HepG2 (cell line): Measurements from ENCODE around the gene CHST12. TPM values are rescaled to one million over a fixed set of nuclear protein-coding genes. Genes with fewer than 3 reads are reported as not detected.

Experiments used
- ATAC-seq: fragments of 200-7000 bp; cut with Tn5 transposase; 3 replicates; pipeline ENCODE4 v1.9.1; 2020; ENCODE audit warnings: mild to moderate bottlenecking, moderate library complexity
- BruUV-seq: library from RNA; stranded (reverse); fragments of 400-500 nt; replicated peaks from 2 replicates; lab custom pipeline; 2021; lab: Mats Ljungman, UMichigan
- CTCF ChIA-PET: fragments of 300-600 bp; formaldehyde crosslinking; extraction: SDS; loops from one replicate; lab custom pipeline; 2021; ENCODE audit warnings: low total read pairs, inconsistent platforms, low intra/inter-chr PET ratio; lab: Yijun Ruan, JAX
- POLR2A ChIA-PET: fragments of 350-600 bp; sonication (Branson Sonifier 250); formaldehyde crosslinking; loops from one replicate; lab custom pipeline; 2020; ENCODE audit warnings: antibody characterized with exemption, inconsistent platforms; lab: Yijun Ruan, JAX
- DNase-seq: peaks from one replicate; pipeline ENCODE4 v3.0.0-alpha.2; 2015; ENCODE audit warnings: low spot score
- FAIRE-seq: peaks from 3 replicates; lab custom pipeline; 2011; peaks lifted over from hg19 to GRCh38; lab: Jason Lieb, UNC
- H2AFZ ChIP-seq: one replicate; pipeline ENCODE4 v1.6.1; 2011; ENCODE audit warnings: low read length, inconsistent platforms
- H3K27ac ChIP-seq: fragments of 300-600 bp; 3 replicates; pipeline ENCODE4 v1.8.0; 2011; ENCODE audit warnings: mixed run types, mild to moderate bottlenecking, mixed read lengths, low read length, inconsistent platforms; ENCODE audit not compliant: insufficient read depth; ENCODE audit errors: extremely low read length
- H3K27me3 ChIP-seq, 2 experiments: fragments of 200-600 bp in 1 of 2; 2 replicates in 1 of 2; 3 replicates in 1 of 2; pipeline versions ENCODE4 v1.6.0 to v1.8.0; 2011; ENCODE audit warnings: low read length in 2 of 2, mild to moderate bottlenecking in 2 of 2, moderate library complexity in 2 of 2, inconsistent platforms in 1 of 2; ENCODE audit not compliant: insufficient read depth in 2 of 2, control insufficient read depth in 1 of 2
- H3K36me3 ChIP-seq, 2 experiments: fragments of 200-600 bp in 1 of 2; replicated peaks in 1 of 2; 2 replicates in 1 of 2; 3 replicates in 1 of 2; pipeline versions ENCODE4 v1.5.1 to v1.8.0; 2011; ENCODE audit warnings: low read length in 2 of 2, inconsistent platforms in 1 of 2; ENCODE audit not compliant: insufficient read depth in 2 of 2, control insufficient read depth in 1 of 2
- H3K4me1 ChIP-seq: 2 replicates; pipeline ENCODE4 v1.5.1; 2012; ENCODE audit warnings: low read length, inconsistent platforms; ENCODE audit not compliant: insufficient read depth
- H3K4me2 ChIP-seq: 2 replicates; pipeline ENCODE4 v1.6.0; 2011; ENCODE audit warnings: low read depth, low read length, inconsistent platforms
- H3K4me3 ChIP-seq, 3 experiments: fragments of 200-600 bp in 1 of 3; sonication (generic), shearing (Covaris generic) in 1 of 3; replicated peaks in 1 of 3; 2 replicates each; pipeline ENCODE4 v1.5.1; 2011 to 2016; ENCODE audit warnings: low read length in 3 of 3, inconsistent platforms in 2 of 3, low read depth in 2 of 3, mild to moderate bottlenecking in 2 of 3, control low read depth in 1 of 3, mixed read lengths in 1 of 3; ENCODE audit not compliant: insufficient read depth in 1 of 3
- H3K79me2 ChIP-seq: one replicate; pipeline ENCODE4 v1.6.1; 2011; ENCODE audit warnings: low read length, inconsistent platforms; ENCODE audit not compliant: insufficient read depth
- H3K9ac ChIP-seq: 2 replicates; pipeline ENCODE4 v1.6.0; 2011; ENCODE audit warnings: mild to moderate bottlenecking, low read depth, low read length, inconsistent platforms; ENCODE audit not compliant: insufficient read depth
- H3K9me3 ChIP-seq: 2 replicates; pipeline ENCODE4 v1.5.1; 2012; ENCODE audit warnings: mild to moderate bottlenecking, low read length
- H4K20me1 ChIP-seq: 2 replicates; pipeline ENCODE4 v1.6.0; 2011; ENCODE audit warnings: inconsistent platforms, mild to moderate bottlenecking, low read length, moderate library complexity; ENCODE audit not compliant: insufficient read depth
- CENPBD1 ChIP-seq: sonication (generic); formaldehyde crosslinking; IDR thresholded peaks from 2 replicates; pipeline ENCODE4 v1.8.0; 2022; ENCODE audit warnings: missing genetic modification reagents, low read depth, mild to moderate bottlenecking, borderline replicate concordance
- FLYWCH1 ChIP-seq: sonication (generic); formaldehyde crosslinking; IDR thresholded peaks from 2 replicates; pipeline ENCODE4 v1.8.1; 2023; ENCODE audit warnings: mild to moderate bottlenecking, missing genetic modification reagents
- HNRNPH1 ChIP-seq: fragments of 200-400 bp; formaldehyde crosslinking; optimal IDR thresholded peaks from 2 replicates; pipeline ENCODE3; 2017; ENCODE audit warnings: mild to moderate bottlenecking, low read depth, low read length
- HOXD1 ChIP-seq: sonication (generic); formaldehyde crosslinking; IDR thresholded peaks from 2 replicates; pipeline ENCODE4 v1.5.0; 2020; ENCODE audit warnings: missing genetic modification reagents
- KDM4B ChIP-seq: sonication (generic); formaldehyde crosslinking; IDR thresholded peaks from 2 replicates; pipeline ENCODE4 v1.4.0; 2020; ENCODE audit warnings: missing genetic modification reagents
- KLF15 ChIP-seq: sonication (generic); formaldehyde crosslinking; IDR thresholded peaks from 2 replicates; pipeline ENCODE4 v1.8.1; 2023; ENCODE audit warnings: borderline replicate concordance, mild to moderate bottlenecking, inconsistent platforms, missing genetic modification reagents, mixed read lengths
- MIER2 ChIP-seq: IDR thresholded peaks from 2 replicates; pipeline ENCODE4 v1.6.1; 2016; ENCODE audit warnings: missing biosample characterization, missing genetic modification reagents
- MTF1 ChIP-seq: sonication (generic); formaldehyde crosslinking; IDR thresholded peaks from 2 replicates; pipeline ENCODE4 v1.5.0; 2020; ENCODE audit warnings: missing genetic modification reagents
- NR2F6 ChIP-seq, 2 experiments: IDR thresholded peaks; 2 replicates each; pipeline ENCODE4 v1.6.1; 2016; ENCODE audit warnings: antibody characterized with exemption in 1 of 2, mild to moderate bottlenecking in 1 of 2
- PHB2 ChIP-seq: fragments of 450-650 bp; IDR thresholded peaks from 2 replicates; pipeline ENCODE4 v1.6.1; 2018; ENCODE audit not compliant: partially characterized antibody
- PLRG1 ChIP-seq: fragments of 450-650 bp; conservative IDR thresholded peaks from 2 replicates; pipeline ENCODE4 v1.6.1; 2016
- RFX5 ChIP-seq: IDR thresholded peaks from 2 replicates; pipeline ENCODE4 v1.6.1; 2011; ENCODE audit warnings: low read depth, low read length, improper control_type of control experiment
- TBP ChIP-seq: sonication (generic); formaldehyde crosslinking; IDR thresholded peaks from 2 replicates; pipeline ENCODE4 v1.5.0; 2020; ENCODE audit warnings: missing genetic modification reagents
- YY1 ChIP-seq: IDR thresholded peaks from 2 replicates; pipeline ENCODE4 v1.6.1; 2011; ENCODE audit warnings: low read length, low read depth, moderate library complexity, mild to moderate bottlenecking; ENCODE audit not compliant: insufficient read depth, insufficient replicate concordance
- ZNF331 ChIP-seq: sonication (generic); formaldehyde crosslinking; IDR thresholded peaks from 2 replicates; pipeline ENCODE4 v1.4.0; 2020; ENCODE audit warnings: missing genetic modification reagents
- ZNF44 ChIP-seq: sonication (generic); formaldehyde crosslinking; IDR thresholded peaks from 2 replicates; pipeline ENCODE4 v1.5.1; 2020; ENCODE audit warnings: mild to moderate bottlenecking, missing genetic modification reagents
- ZNF580 ChIP-seq: IDR thresholded peaks from 2 replicates; pipeline ENCODE4 v1.6.1; 2016; ENCODE audit warnings: low read depth, borderline replicate concordance
- ZNF704 ChIP-seq: sonication (generic); formaldehyde crosslinking; IDR thresholded peaks from 2 replicates; pipeline ENCODE4 v1.8.1; 2023; ENCODE audit warnings: mild to moderate bottlenecking, inconsistent platforms, moderate library complexity, missing genetic modification reagents, borderline replicate concordance
- WGBS: methylation state at CpG from one replicate; pipeline ENCODE4 v1.1.6; 2017; ENCODE audit warnings: low lambda C conversion rate; 5-methylcytosine and 5-hydroxymethylcytosine counted together
- in situ Hi-C: cut with HindIII; loops from 2 replicates; pipeline ENCODE4 v1.10.0; 2017; ENCODE audit warnings: low pct_unique_long_range_greater_than_20kb; ENCODE audit not compliant: extremely low pct_ligation_motif_present
- intact Hi-C: fragments of 100-400 bp; cut with micrococcal nuclease; formaldehyde crosslinking; loops from one replicate; pipeline ENCODE4 v1.10.0; 2022; ENCODE audit not compliant: unreplicated experiment
- polyA plus RNA-seq, 8 experiments: library from polyadenylated mRNA; depleted of rRNA in 3 of 8; stranded (reverse) in 7 of 8; unstranded in 1 of 8; fragments of >200 nt; fragmentation: Illumina TruSeq in 4 of 8; extraction: Trizol in 4 of 8; gene quantifications; 2 replicates each; pipeline versions ENCODE4 v1.2.1 to v1.2.3, GENCODE V29; 2011 to 2016; ENCODE audit warnings: low read depth in 4 of 8, missing spikeins in 1 of 8, mixed read lengths in 1 of 8; ENCODE audit not compliant: insufficient read depth in 1 of 8
- total RNA-seq, 5 experiments: library from RNA; depleted of rRNA; stranded (reverse); fragments of >200 nt; fragmentation: Illumina TruSeq; extraction: Trizol; gene quantifications; 2 replicates each; pipeline ENCODE4 v1.2.3, GENCODE V29; 2016; ENCODE audit warnings: low read depth in 1 of 5

Gene CHST12
- total and polyA plus RNA-seq, 2 of the 13 experiments (the other 11 are each of a cell fraction or from before 2014, with no cell fraction given): 6.4 to 15.8 TPM

GRCh38 chr7:2462731-2463130 is 59.3 kb downstream of the CHST12 start:
- H3K9ac ChIP-seq: no peak overlapping the region
- in situ Hi-C loops (no loop called here), intact Hi-C loops (no loop called here)
- no TSS peak for BruUV-seq
- DNase-seq: no peak
- no peak overlapping the region for H2AFZ ChIP-seq
- H3K79me2 ChIP-seq: no peaks in the 10 kb centered on the region
- CTCF ChIA-PET: no interaction called here
- no peaks in the 10 kb centered on the region for H3K36me3 ChIP-seq
- 3% methylated on average over 3 of the region's 3 CpGs for WGBS
- POLR2A ChIA-PET: no interaction called here
- FAIRE-seq: no peak
- ATAC-seq: no peak
- no peaks in the 10 kb centered on the region for H3K9me3 ChIP-seq
- peaks cover 4 to 7% of the 10 kb centered on the region in 2 experiments; a peak in 3 of 5 replicates for H3K27me3 ChIP-seq
- no peak for TF ChIP-seq ZNF44 (CRISPR knock-in tag)
- H4K20me1 ChIP-seq: no peaks in the 10 kb centered on the region
- no peak overlapping the region for H3K4me2 ChIP-seq
- no peaks in the 10 kb centered on the region for H3K4me1 ChIP-seq
- H3K27ac ChIP-seq: no peak overlapping the region
- H3K4me3 ChIP-seq: no peak overlapping the region

GRCh38 chr7:2465928-2466327 is 62.5 kb downstream of the CHST12 start:
- Histone ChIP-seq H3K27me3 (peaks cover 5 to 11% of the 10 kb centered on the region in 2 experiments; a peak in 4 of 5 replicates), H2AFZ (no peak overlapping the region), H3K9ac (no peak overlapping the region), H3K36me3 (no peaks in the 10 kb centered on the region), H3K4me3 (no peak overlapping the region), H3K4me1 (peaks cover 20% of the 10 kb centered on the region), H3K9me3 (no peaks in the 10 kb centered on the region), H3K79me2 (no peaks in the 10 kb centered on the region), H3K27ac (no peak overlapping the region), H3K4me2 (no peak overlapping the region), H4K20me1 (no peaks in the 10 kb centered on the region)
- CTCF ChIA-PET: interaction anchor here (2.2 kb wide), 1 partner anchor 14 kb away, joined by 6 read pairs; no protein-coding TSS in a partner anchor
- in situ Hi-C loops (no loop called here), intact Hi-C loops (no loop called here)
- 62% methylated on average over 11 of the region's 12 CpGs for WGBS
- FAIRE-seq (no peak), ATAC-seq (no peak), DNase-seq (no peak)
- POLR2A ChIA-PET: no interaction called here
- no TSS peak for BruUV-seq
- TF ChIP-seq TBP (CRISPR knock-in tag) (no peak), MTF1 (CRISPR knock-in tag) (no peak), YY1 (no peak), HNRNPH1 (no peak), ZNF580 (CRISPR knock-in tag) (no peak), CENPBD1 (CRISPR knock-in tag) (no peak), ZNF704 (CRISPR knock-in tag) (no peak), PHB2 (no peak), RFX5 (no peak), KDM4B (CRISPR knock-in tag) (no peak), KLF15 (no peak), MIER2 (no peak), PLRG1 (no peak), FLYWCH1 (no peak), NR2F6 (IDR thresholded peaks at IDR 0.05) (no peak), NR2F6 (CRISPR knock-in tag; IDR thresholded peaks at IDR 0.05) (no peak), ZNF331 (no peak), HOXD1 (CRISPR knock-in tag) (no peak)
